ENCODE measurements around the gene MAPK8IP3.
"Not testable (repeated sequence)": the region's sequence is repeated elsewhere in the genome, so short reads cannot be mapped to it uniquely, and the experiment has no call there.

The MAPK8IP3 gene

DNA sequence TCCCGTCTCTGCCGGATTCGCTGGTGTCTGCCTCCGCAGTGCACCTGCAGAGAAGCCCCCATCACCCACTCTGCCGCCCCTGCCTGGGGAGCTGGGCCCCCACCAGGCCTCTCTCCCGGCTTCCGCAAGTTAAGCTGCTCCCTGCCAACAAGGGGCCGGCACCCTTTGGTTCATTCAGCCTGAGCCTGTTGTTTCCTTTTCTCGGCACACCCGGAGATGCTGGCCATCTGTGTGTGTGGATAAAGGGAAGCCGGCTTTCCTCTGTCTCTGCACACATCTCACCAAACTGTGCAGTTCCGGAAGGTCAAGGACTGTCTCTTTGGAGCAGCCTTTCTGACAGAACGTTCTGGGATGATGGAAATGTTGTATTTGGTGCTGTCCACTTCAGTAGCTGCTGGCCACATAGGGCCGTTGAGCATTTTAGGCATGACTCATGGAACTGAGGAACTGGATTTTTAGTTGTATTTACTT, 6.8 kb downstream of the MAPK8IP3 start:
- peak; percentile 33 for DNase-seq (ENCODE audit: low spot score)

DNA sequence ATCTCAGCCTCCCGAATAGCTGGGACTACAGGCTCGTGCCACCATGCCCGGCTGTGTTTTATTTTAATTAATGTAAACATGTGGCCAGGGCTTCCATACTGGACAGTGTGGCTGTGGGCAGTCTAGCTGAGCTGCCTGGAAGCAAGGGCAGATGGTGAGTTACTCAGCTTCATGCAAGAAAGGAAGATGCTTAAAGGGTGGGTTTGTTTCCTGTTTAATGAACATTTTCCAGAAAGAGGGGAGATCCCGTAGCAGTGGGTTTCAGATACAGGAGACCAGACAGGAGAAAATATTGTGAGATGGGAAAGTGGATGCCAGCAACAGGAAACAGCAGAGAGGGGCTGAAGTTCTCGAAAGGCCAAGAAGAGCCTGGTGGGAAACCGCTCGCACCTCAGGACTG, 7.3 kb downstream of the MAPK8IP3 start:
- no peak for DNase-seq (ENCODE audit: low spot score)

DNA sequence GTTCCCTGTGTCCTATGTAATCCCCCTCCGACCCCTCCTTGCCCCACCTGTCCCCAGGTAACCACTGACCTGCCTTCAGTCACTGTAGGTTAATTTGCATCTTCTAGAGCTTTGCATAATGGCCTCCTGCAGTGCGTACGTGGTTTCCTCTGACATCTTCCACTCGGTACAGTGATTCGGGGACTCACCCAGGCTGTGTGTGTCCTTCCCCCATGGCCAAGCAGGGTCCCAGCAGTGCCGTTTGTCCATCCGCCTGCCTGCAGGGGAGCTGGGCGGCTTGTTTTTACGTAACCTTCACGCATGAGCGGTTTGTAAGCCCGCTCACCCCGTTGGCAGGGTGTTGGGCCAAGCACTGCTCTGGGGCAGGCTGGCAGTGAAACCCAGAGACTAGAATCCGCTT, 7.9 kb downstream of the MAPK8IP3 start:
- DNase-seq (ENCODE audit: low spot score) = no peak

DNA sequence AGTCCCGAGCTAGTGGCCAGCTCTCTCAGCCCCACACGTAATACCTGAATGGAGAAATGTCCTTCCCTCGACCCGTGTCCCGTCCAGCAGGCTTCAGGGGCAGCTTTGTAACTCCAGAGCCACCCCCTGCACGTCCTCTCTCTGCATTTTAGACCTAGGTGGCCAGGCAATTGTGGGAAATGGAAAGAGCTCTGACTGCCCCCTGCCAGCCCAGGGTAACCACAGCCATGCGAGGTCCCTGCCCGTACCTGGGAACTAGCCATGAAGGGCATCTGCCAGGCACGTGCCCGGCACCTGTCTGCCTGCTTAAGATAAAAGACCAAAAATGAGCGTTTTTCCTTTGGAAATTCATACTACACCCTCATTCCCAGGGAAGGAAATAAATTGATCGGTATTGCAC, 9.2 kb downstream of the MAPK8IP3 start:
- DNase-seq (ENCODE audit: low spot score) = no peak

DNA sequence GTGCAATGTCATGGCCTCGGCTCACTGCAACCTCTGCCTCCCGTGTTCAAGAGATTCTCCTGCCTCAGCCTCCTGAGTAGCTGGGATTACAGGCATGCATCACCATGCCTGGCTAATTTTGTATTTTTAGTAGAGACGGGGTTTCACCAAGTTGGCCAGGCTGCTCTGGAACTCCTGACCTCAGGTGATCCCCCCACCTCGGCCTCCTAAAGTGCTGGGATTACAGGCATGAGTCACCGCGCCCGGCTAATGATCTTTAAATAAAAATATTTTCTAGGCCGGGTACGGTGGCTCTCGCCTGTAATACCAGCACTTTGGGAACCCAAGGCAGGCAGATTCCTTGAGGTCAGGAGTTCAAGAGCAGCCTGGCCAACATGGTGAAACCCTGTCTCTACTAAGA, 12.2 kb downstream of the MAPK8IP3 start:
- not testable (repeated sequence) for DNase-seq (ENCODE audit: low spot score)

DNA sequence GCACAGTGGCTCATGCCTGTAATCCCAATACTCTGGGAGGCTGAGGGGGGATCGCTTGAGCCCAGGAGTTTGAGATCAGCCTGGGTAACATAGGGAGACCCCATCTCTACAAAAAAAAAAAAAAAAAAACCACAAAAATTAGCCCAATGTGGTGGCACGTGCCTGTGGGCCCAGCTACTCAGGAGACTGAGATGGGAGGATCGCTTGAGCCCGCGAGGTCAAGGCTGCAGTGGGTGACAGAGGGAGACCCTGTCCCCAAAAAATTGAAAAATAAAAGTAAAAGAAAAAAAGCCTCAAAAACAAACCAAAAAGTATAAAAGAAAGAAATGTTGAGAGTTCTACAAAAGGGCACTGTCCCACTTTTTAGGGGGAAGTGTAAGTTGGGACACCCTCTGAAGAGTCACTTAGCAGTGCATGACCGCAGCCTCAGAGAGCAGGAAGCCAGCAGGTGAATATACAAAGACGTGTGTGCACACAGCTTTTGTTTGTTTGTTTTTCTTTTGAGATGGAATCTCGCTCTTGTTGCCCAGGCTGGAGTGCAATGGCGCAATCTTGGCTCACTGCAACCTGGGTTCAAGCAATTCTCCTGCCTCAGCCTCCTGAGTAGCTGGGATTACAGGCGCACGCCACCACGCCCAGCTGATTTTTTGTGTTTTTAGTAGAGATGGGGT, 13.7 kb downstream of the MAPK8IP3 start:
- not testable (repeated sequence) for DNase-seq (ENCODE audit: low spot score)

DNA sequence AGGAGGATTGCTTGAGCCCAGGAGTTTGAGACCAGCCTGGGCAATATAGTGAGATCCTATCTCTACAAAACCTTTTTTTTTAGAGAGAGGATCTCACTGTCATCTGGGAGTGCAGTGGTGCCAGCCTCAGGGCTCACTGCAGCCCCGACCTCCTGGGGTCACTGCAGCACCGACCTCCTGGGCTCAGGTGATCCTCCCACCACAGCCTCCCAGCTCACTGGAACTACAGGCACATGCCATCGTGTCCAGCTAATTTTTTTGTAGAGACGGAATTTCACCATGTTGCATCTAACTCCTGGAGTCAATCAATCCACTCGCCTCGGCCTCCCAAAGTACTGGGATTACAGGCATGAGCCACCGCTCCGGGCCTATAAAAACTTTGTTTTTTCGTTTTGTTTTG, 15.4 kb downstream of the MAPK8IP3 start:
- no peak for DNase-seq (ENCODE audit: low spot score)

DNA sequence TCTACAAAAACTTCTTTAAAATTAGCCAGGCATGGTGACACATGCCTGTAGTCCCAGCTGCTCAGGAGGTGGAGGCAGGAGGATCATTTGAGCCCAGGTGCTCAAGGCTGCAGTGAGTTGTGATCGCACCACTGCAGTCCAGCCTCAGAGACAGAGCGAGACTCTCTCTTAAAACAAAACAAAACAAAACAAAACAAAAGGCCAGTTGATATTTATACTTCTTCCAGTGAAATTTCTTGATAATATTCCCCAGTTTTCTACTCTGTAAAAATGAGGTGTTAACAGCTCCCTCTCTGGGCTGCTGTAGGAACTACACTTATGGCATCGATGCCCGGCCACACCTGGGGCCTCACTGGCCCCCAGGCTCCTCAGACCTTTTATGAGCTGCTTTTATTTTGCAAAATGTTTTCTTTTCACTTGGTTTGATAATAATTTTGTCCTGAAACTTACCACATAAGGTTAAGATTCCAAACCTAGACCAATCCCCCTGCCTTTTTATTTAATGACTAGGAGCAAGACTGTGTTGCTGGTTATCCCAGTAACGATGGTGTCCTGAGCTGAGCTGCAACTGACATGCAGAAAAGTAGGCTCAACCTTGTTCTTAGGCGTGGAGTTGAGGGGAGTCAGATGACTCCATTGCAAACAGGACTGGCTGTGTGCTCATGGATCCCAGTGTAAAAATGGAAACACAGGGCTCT, 17.6 kb downstream of the MAPK8IP3 start:
- peak; percentile 74 for DNase-seq (ENCODE audit: low spot score)

DNA sequence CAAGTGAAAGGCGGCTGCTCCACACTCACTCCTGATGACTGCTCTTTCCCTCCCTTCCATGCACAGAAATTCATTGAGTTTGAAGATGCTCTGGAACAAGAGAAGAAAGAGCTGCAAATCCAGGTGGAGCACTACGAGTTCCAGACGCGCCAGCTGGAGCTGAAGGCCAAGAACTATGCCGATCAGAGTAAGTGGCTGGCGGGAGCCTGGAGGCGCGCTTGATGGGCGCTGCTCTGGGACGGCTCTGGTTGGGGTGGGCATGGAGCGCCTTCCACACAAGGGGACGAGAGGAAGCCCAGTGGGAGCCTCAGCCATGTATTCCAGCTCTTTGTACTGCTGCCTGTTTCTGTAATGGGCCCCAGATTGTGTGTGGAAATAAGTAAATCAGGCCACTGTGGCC, 18.5 kb downstream of the MAPK8IP3 start:
- no peak for DNase-seq (ENCODE audit: low spot score)

DNA sequence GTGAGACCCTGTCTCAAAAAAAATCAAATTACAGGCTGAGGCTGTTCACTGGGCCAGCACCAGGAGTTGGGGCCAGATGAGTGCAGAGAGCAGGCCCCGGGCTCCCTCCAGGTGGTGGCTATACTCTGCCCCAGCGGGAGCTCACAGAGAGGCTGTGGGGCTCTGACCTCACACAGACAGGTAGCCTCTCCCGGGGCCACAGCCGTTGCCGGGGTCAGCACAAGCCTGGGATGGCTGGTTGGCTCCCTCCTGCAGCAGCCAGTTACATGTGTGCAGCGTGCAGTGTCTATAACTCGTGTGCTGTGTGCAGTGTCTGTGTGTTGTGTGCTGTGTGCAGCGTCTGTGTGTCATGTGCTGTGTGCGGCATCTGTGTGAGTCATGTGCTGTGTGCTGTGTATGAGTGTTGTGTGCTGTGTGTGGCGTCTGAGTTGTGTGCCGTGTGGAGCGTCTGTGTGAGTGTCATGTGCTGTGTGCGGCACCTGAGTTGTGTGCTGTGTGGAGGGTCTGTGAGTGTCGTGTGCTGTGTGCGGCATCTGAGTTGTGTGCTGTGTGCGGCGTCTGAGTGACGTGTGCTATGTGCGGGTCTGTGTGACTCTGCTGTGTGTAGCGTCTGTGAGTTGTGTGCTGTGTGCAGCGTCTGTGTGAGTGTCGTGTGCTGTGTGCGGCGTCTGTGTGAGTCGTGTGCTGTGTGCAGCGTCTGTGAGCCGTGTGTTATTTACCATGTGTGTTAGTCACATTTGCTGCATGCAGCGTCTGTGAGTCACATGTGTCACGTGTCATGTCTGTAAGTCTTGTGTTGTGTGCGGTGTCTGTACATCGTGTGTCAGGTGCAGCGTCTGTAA, 20.9 kb downstream of the MAPK8IP3 start:
- DNase-seq (ENCODE audit: low spot score) = no peak

DNA sequence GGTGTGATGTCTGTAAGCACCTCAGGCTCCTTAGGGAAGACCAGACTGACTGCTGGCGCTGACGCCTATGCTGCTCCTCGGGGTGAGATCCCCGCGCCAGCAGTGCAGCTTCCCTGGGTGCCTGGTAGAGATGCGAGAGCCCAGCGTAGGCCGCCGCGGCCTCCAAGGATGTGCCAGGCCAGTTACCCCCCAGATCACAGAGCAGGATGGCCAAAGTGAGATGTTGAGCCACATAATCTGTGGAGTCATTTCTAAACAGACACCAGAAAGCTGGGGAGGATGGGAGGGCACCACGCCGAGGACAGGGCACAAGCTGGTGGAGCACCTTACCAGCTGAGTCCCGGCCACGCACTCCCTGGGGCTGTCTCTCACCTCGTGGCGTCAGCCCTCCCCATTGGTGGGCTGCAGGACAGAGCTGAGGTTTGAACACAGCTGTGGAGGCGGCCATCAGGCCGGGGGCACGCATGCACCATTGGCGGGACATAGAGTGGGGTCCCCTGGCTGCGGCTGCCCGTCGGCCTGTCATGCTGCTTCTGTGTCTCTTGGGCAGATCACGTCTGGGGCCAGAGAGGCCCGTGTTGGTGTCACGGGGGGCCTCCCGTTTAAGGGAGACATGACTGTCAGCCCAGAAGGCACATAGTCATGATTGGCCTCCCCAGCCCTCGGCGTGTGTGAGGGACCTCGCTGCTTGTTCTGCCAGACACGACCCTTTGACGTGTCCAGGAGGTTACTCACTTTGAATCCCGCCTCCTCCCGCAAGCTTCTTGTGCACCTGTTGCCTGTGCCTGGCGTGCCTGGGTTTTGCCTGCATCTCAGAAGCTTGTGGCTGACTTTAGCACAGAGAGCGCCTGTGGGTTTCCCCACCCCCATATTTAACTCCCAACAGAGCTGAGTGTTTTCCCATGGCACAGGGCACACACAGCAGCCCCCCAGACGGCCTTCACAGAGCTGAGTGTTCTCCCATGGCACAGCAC, 21.9 kb downstream of the MAPK8IP3 start:
- DNase-seq (ENCODE audit: low spot score) = no peak

DNA sequence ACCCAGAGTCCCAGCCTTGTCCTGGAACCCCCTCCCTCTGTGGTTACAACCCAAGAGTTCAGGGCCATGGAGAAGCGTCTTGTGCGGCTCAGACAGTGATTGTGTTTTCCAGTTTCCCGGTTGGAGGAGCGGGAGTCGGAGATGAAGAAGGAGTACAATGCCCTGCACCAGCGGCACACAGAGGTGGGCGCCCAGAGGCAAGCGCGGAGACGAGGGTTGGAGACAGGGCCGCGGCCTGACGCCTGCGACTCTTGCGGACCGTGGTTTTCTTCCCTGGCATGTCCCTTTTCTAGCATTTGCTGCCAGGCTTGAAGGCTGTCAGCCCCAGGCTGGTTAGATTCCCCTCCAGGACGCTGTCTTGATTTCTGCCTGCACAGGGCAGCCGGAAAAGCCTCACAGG, 23.0 kb downstream of the MAPK8IP3 start:
- DNase-seq (ENCODE audit: low spot score) = no peak

DNA sequence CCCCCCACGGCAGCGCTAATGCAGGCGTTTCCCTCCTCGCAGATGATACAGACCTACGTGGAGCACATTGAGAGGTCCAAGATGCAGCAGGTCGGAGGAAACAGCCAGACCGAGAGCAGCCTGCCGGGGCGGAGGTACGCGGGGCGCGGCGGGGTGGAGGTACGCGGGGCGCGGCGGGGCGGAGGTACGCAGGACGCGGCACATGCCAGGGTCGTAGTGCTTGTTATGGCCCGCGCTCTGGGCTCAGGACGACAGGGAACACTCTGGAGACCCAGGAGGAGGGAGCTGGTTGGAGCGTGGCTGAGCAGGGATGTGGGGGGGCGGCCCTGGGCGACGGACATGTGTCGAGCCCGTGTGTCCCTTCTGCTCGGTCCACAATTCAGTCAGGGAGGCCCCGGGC, 23.4 kb downstream of the MAPK8IP3 start:
- DNase-seq (ENCODE audit: low spot score) = no peak

DNA sequence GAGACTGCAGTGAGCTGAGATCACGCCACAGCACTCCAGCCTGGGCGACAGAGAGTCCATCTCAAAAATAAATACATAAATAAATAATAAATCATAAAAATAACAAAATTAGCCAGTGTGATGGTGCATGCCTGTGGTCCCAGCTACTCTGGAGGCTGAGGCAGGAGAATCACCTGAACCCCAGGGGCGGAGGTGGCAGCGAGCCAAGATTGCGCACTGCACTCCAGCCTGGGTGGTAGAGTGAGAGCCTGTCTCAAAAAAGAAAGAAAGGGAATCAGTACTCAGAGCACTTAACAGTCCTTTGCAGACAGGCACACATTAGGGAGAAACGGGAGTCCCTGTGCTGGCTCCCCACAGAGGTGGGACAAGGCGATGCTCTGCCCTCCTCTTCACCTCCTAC, 25.1 kb downstream of the MAPK8IP3 start:
- no peak for DNase-seq (ENCODE audit: low spot score)

DNA sequence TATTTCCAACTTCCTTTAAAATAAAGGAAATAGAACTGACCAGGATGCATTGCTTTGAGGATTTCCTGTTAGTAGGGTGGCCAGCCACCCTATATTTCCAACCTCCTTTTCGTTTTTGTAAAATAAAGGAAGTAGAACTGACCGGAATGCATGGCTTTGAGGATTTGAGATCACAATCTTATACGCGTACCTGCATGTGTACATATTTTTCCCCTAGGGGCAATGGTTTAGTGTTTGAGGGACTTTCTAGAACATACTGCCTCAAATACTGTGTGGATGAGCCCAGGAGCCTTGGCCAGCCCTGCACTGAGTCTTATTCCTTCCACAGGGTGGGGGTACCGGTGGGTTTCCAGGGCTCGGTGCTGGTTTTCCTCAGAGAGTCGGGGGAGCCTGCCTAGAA, 25.6 kb downstream of the MAPK8IP3 start:
- no peak for DNase-seq (ENCODE audit: low spot score)

DNA sequence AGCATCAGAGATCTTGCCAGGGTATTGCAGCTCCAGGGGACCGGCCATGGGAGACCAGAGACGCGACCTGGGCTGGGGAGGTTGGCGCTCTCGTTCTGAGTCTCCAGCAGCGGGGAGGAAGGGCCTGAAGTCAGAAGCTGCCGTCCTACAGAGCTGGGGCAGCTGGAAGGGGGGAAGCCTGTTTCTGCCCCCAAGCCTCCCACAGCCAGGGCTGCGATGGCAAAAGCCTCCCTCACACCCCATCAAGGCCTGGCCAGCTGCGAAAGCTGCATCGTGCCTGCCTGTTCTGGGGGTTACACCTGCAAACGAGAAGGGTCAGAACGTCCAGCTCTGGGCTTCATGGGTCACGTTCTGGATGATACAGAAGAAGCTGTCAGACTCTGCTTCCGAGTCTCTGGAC, 26.1 kb downstream of the MAPK8IP3 start:
- DNase-seq (ENCODE audit: low spot score) = no peak

DNA sequence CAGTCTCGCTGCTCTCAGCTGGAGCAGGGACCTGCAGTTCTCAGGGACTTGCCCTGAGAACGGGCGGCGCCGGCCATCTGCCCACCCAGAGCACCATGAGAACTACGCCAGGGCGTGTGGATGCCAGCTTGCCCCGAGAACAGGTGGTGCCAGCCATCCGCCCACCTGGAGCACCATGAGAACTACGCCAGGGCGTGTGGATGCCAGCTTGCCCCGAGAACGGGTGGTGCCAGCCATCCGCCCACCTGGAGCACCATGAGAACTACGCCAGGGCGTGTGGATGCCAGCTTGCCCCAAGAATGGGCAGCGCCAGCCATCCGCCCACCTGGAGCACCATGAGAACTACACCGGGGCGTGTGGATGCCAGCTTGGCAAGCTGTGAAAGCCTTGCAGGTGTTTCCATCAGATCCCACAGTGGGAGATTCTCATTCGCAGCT, 26.6 kb downstream of the MAPK8IP3 start:
- not testable (repeated sequence) for DNase-seq (ENCODE audit: low spot score)

DNA sequence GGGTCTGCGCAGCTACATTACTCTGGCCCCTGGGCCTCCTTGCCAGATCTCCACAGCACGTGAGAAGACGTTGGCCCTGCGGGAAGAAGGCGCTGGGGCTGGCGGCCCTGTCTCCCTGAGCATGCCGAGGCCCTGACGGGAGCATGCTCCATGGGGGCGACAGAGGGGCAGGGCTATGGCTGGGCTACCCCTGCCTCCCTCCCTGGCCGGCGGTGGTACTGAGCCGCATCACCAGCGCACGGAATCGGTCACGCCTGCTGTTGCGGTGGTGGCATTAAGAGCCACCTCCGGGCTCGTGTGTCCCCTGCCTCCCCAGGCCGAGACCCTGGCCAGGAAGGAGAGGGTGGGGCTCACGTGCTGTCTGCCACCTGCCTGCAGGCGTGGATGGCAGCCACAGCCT, 28.1 kb downstream of the MAPK8IP3 start:
- DNase-seq (ENCODE audit: low spot score) = no peak

DNA sequence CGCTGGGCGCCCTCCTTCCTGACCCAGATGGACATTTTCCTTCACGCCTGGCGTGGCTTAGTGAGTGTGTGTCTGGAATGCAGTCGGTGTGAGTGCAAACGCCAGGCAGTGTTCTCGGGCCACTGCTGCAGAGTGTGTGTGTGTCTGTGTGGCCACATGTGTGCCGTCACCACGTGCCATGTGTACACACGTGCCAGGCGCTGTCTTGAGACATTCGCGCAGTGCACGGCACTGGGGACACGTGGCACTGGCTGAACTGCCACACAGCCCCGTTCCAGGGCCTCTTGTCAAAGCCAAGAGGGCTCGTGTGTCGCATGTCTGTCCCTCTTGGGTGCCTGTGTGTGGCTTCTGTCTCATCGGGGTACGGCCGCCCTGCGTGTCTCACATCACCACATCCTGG, 28.8 kb downstream of the MAPK8IP3 start:
- no peak for DNase-seq (ENCODE audit: low spot score)

DNA sequence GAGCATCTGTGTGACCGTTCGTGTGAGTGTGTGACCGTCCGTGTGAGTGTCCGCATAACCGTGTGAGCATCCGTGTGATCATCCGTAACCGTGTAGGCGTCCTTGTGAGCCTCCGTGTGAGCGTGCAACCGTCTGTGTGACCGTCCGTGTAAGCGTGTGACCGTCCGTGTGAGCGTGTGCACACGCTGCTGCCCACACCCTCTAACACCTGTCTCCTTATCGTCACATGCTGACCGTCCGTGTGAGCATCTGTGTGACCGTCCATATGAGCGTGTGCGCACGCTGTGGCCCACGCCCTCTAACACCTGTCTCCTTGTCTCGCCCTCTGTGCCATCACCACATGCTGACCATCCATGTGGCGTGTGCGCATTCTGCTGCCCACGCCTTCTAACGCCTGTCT, 34.2 kb downstream of the MAPK8IP3 start:
- no peak for DNase-seq (ENCODE audit: low spot score)

DNA sequence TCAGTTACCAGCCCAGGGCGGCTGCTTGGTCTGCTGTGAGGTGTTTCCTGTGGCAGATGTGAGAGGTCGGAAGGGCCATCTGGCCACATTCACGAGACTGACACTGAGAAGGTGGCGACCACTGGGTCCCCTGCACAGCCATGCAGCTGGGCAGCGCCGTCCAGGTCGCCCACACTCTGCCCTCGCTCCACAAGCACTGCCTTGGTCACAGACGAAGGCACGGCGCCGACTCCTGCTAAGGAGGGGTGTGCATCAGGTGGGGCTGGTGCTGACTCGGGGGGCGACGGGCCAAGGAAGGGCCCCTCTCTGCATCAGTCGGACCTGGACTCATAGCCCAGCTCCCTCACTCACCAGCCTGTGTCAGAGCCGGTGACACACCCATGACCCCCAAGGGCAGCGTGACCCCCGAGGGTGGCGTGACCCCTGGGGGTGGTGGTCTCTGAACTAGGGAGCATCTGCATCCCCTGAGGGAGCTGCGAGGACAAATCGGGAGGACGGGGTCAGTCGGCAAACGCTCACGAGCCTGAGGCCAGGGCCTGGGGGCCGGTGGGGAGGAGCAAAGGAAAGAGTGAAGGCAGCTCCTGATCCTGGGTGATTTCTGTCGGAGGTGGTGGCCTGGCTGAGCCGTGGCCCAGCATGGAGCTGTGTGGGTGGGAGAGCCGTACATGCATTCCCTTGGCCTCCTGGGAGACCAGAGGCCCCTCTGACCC, 34.9 kb downstream of the MAPK8IP3 start:
- no peak for DNase-seq (ENCODE audit: low spot score)

Measured in AG20443 (cell line).